Mesendoderm (in vitro differentiated cells): ENCODE measurements around the gene ADH6.
A peak's percentile ranks its signal among the peaks of the same experiment; 100 is the strongest.
"Not testable (repeated sequence)": the region's sequence is repeated elsewhere in the genome, so short reads cannot be mapped to it uniquely, and the experiment has no call there.

Source experiments
- DNase-seq: peaks from one replicate; pipeline ENCODE4 v3.0.0; 2013
- H2AK5ac ChIP-seq: 2 replicates; pipeline ENCODE4 v1.6.1; 2013; ENCODE audit warnings: low read length, inconsistent platforms
- H2BK120ac ChIP-seq: 2 replicates; pipeline ENCODE4 v1.6.1; 2013; ENCODE audit warnings: low read depth, mild to moderate bottlenecking, low read length, moderate library complexity, mixed read lengths
- H2BK15ac ChIP-seq: replicated peaks from 2 replicates; pipeline ENCODE4 v1.6.1; 2013; ENCODE audit warnings: low read depth, mild to moderate bottlenecking, moderate library complexity
- H2BK5ac ChIP-seq: 2 replicates; pipeline ENCODE4 v1.6.1; 2013; ENCODE audit warnings: low read length, inconsistent platforms
- H3K18ac ChIP-seq: 2 replicates; pipeline ENCODE4 v1.6.1; 2013; ENCODE audit warnings: mild to moderate bottlenecking, low read length, mixed read lengths
- H3K23ac ChIP-seq: one replicate; pipeline ENCODE4 v1.6.1; 2013; ENCODE audit warnings: low read length
- H3K27ac ChIP-seq: 2 replicates; pipeline ENCODE4 v1.5.1; 2013; ENCODE audit warnings: low read depth, mild to moderate bottlenecking, inconsistent platforms, low read length, moderate library complexity
- H3K27me3 ChIP-seq: 2 replicates; pipeline ENCODE4 v1.6.1; 2013; ENCODE audit warnings: low read length, control low read depth, mild to moderate bottlenecking, inconsistent platforms; ENCODE audit not compliant: insufficient read depth, poor library complexity
- H3K36me3 ChIP-seq: 2 replicates; pipeline ENCODE4 v1.6.1; 2013; ENCODE audit warnings: low read length, inconsistent platforms; ENCODE audit not compliant: control insufficient read depth, insufficient read depth
- H3K4ac ChIP-seq: one replicate; pipeline ENCODE4 v1.6.1; 2013; ENCODE audit warnings: low read depth, mild to moderate bottlenecking, low read length, moderate library complexity
- H3K4me1 ChIP-seq: 2 replicates; pipeline ENCODE4 v1.6.1; 2013; ENCODE audit warnings: low read depth, low read length, inconsistent platforms; ENCODE audit not compliant: control insufficient read depth
- H3K4me2 ChIP-seq: 2 replicates; pipeline ENCODE4 v1.6.1; 2013; ENCODE audit warnings: low read length
- H3K4me3 ChIP-seq: 2 replicates; pipeline ENCODE4 v1.5.1; 2013; ENCODE audit warnings: mild to moderate bottlenecking, low read length
- H3K56ac ChIP-seq: one replicate; pipeline ENCODE4 v1.6.1; 2013; ENCODE audit warnings: low read length
- H3K79me1 ChIP-seq: 2 replicates; pipeline ENCODE4 v1.6.1; 2013; ENCODE audit warnings: low read length, inconsistent platforms
- H3K79me2 ChIP-seq: 2 replicates; pipeline ENCODE4 v1.6.1; 2013; ENCODE audit warnings: mild to moderate bottlenecking, low read length; ENCODE audit not compliant: control insufficient read depth, insufficient read depth
- H3K9ac ChIP-seq: 2 replicates; pipeline ENCODE4 v1.6.1; 2013; ENCODE audit warnings: low read length, inconsistent platforms
- H4K5ac ChIP-seq: one replicate; pipeline ENCODE4 v1.6.1; 2013; ENCODE audit warnings: low read length
- H4K8ac ChIP-seq: one replicate; pipeline ENCODE4 v1.6.1; 2013; ENCODE audit warnings: low read depth, mild to moderate bottlenecking, control low read depth, low read length, moderate library complexity
- WGBS: extraction: QIAGEN DNeasy Blood & Tissue Kit; methylation state at CpG from one replicate; pipeline ENCODE4 v1.1.7; 2013; ENCODE audit warnings: low lambda C conversion rate, missing lambda C conversion rate; ENCODE audit not compliant: insufficient coverage; ENCODE audit errors: extremely low coverage; 5-methylcytosine and 5-hydroxymethylcytosine counted together

The ADH6 gene

DNA sequence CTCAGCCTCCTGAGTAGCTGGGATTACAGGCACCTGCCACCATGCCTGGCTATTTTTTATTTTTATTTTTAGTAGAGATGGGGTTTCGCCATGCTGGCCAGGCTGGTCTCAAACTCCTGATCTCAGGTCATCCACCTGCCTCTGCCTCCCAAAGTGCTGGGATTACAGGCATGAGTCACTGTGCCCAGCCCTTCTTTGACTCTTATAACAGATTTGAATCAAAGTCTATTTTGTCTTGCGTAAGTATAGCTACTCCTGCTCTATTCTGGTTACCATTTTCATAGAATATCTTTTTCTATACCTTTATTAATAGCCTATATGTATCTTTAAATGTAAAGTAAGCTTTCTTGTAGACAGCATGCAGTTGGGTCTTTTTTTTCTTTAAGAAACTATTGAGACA lies 14.4 kb upstream of the ADH6 start:
- not testable (repeated sequence) for H2BK5ac ChIP-seq, H3K27ac ChIP-seq, H2BK120ac ChIP-seq, H3K9ac ChIP-seq, H3K36me3 ChIP-seq, H2AK5ac ChIP-seq, H3K79me2 ChIP-seq, H3K4me1 ChIP-seq, H4K5ac ChIP-seq, H3K27me3 ChIP-seq, H3K18ac ChIP-seq, H3K79me1 ChIP-seq, H2BK15ac ChIP-seq, H4K8ac ChIP-seq, H3K4me2 ChIP-seq, H3K4me3 ChIP-seq, H3K23ac ChIP-seq, DNase-seq, H3K4ac ChIP-seq, H3K56ac ChIP-seq
- WGBS = no CpG with 5 or more reads among the region's 2 CpGs

- H4K5ac ChIP-seq, H4K8ac ChIP-seq, H2BK5ac ChIP-seq, H3K4ac ChIP-seq, H3K4me3 ChIP-seq, H3K23ac ChIP-seq, DNase-seq, H3K9ac ChIP-seq, H3K79me1 ChIP-seq, H3K4me2 ChIP-seq, H3K18ac ChIP-seq, H3K27ac ChIP-seq, H3K56ac ChIP-seq, H2AK5ac ChIP-seq, H3K27me3 ChIP-seq, H3K79me2 ChIP-seq, H3K4me1 ChIP-seq, H3K36me3 ChIP-seq, H2BK120ac ChIP-seq, H2BK15ac ChIP-seq: not testable (repeated sequence)
- WGBS = no CpG with 5 or more reads among the region's 1 CpG
These were observed 9.7 kb upstream of the ADH6 start for GRCh38 chr4:99228706-99229105.

GRCh38 chr4:99227646-99228045 lies 8.6 kb upstream of the ADH6 start:
- not testable (repeated sequence) for H3K4me2 ChIP-seq, H3K23ac ChIP-seq, H2AK5ac ChIP-seq, H3K36me3 ChIP-seq, H3K79me1 ChIP-seq, H2BK15ac ChIP-seq, H3K9ac ChIP-seq, H4K5ac ChIP-seq, H3K56ac ChIP-seq, DNase-seq, H3K79me2 ChIP-seq, H4K8ac ChIP-seq, H2BK5ac ChIP-seq, H2BK120ac ChIP-seq, H3K27me3 ChIP-seq, H3K4ac ChIP-seq, H3K27ac ChIP-seq, H3K4me1 ChIP-seq, H3K18ac ChIP-seq, H3K4me3 ChIP-seq
- WGBS = no CpG with 5 or more reads among the region's 4 CpGs

GRCh38 chr4:99221980-99222379 lies 2.9 kb upstream of the ADH6 start:
- no peak overlapping the region for H2BK120ac ChIP-seq
- no peak overlapping the region for H3K4ac ChIP-seq
- H3K79me1 ChIP-seq = no peaks in the 10 kb centered on the region
- no peaks in the 10 kb centered on the region for H3K27me3 ChIP-seq
- H2BK15ac ChIP-seq = no peak overlapping the region
- H3K23ac ChIP-seq = no peak overlapping the region
- H2AK5ac ChIP-seq = no peak overlapping the region
- H3K4me3 ChIP-seq = no peak overlapping the region
- no peak overlapping the region for H3K27ac ChIP-seq
- no peak overlapping the region for H3K18ac ChIP-seq
- H4K8ac ChIP-seq = no peak overlapping the region
- peaks cover 6% of the 10 kb centered on the region for H3K4me1 ChIP-seq
- peak; percentile 80 for DNase-seq
- no peak overlapping the region for H3K4me2 ChIP-seq
- no peak overlapping the region for H3K9ac ChIP-seq
- H4K5ac ChIP-seq = no peak overlapping the region
- no peak overlapping the region for H3K56ac ChIP-seq
- no peak overlapping the region for H2BK5ac ChIP-seq
- WGBS = no CpG with 5 or more reads among the region's 1 CpG
- no peaks in the 10 kb centered on the region for H3K79me2 ChIP-seq
- H3K36me3 ChIP-seq = no peaks in the 10 kb centered on the region

DNA sequence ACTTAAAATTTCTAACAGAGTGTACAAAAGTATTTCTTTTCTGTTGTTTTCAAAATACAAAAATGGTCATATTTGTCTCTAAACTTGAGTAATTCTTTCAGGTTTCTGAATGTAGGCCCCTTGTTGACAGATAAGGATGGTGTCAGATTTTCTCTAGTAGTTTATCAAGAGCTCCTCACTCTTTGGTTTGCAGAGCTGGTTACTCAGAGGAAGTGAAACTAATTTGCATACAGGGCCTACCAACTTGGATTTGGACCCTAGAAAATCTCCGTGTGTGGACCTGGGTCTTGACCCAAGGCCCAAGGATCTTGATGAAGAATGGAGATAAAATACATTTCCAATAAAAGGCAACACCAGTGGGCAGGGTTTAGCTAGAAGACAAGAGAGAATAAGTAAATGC lies 433 bp upstream of the ADH6 start:
- Histone ChIP-seq H4K5ac (no peak overlapping the region), H3K4me1 (peaks cover 6% of the 10 kb centered on the region), H3K27ac (no peak overlapping the region), H3K4me3 (no peak overlapping the region), H3K79me2 (no peaks in the 10 kb centered on the region), H3K56ac (no peak overlapping the region), H2BK120ac (no peak overlapping the region), H2AK5ac (no peak overlapping the region), H3K36me3 (no peaks in the 10 kb centered on the region), H3K4ac (no peak overlapping the region), H3K18ac (no peak overlapping the region), H3K9ac (no peak overlapping the region), H4K8ac (no peak overlapping the region), H2BK15ac (no peak overlapping the region), H3K79me1 (no peaks in the 10 kb centered on the region), H3K23ac (no peak overlapping the region), H2BK5ac (no peak overlapping the region), H3K4me2 (no peak overlapping the region), H3K27me3 (no peaks in the 10 kb centered on the region)
- no CpG with 5 or more reads among the region's 1 CpG for WGBS
- DNase-seq = peak; percentile 82

GRCh38 chr4:99215521-99215920 lies 3.5 kb downstream of the ADH6 start:
- Histone ChIP-seq H4K8ac (no peak overlapping the region), H3K4me1 (peaks cover 4% of the 10 kb centered on the region), H3K27me3 (no peaks in the 10 kb centered on the region), H3K23ac (no peak overlapping the region), H3K4me2 (no peak overlapping the region), H2BK5ac (no peak overlapping the region), H3K36me3 (no peaks in the 10 kb centered on the region), H3K79me2 (no peaks in the 10 kb centered on the region), H3K18ac (no peak overlapping the region), H2BK120ac (no peak overlapping the region), H3K27ac (no peak overlapping the region), H3K4me3 (no peak overlapping the region), H3K9ac (no peak overlapping the region), H3K79me1 (no peaks in the 10 kb centered on the region), H3K4ac (no peak overlapping the region), H4K5ac (no peak overlapping the region), H2AK5ac (no peak overlapping the region), H2BK15ac (no peak overlapping the region), H3K56ac (no peak overlapping the region)
- no peak for DNase-seq
- no CpG with 5 or more reads among the region's 3 CpGs for WGBS
